IMR-90 (cell line): Measurements from ENCODE around the gene INO80. TPM values are rescaled to one million over a fixed set of nuclear protein-coding genes. Genes with fewer than 3 reads are reported as not detected.

Source experiments
- ATAC-seq: fragments of 200-7000 bp; cut with Tn5 transposase; 2 replicates; pipeline ENCODE4 v1.9.1; 2020; ENCODE audit warnings: low read depth, mild to moderate bottlenecking, moderate library complexity
- BruUV-seq: library from RNA; stranded (reverse); fragments of 400-500 nt; replicated peaks from 2 replicates; lab custom pipeline; 2021; lab: Mats Ljungman, UMichigan
- CTCF ChIA-PET: fragments of 300-600 bp; formaldehyde crosslinking; extraction: SDS; loops from one replicate; lab custom pipeline; 2021; ENCODE audit warnings: antibody characterized with exemption; lab: Yijun Ruan, JAX
- POLR2A ChIA-PET: fragments of 300-600 bp; sonication (Branson Sonifier 250); formaldehyde crosslinking; loops from one replicate; lab custom pipeline; 2022; ENCODE audit warnings: antibody characterized with exemption; ENCODE audit not compliant: unreplicated experiment; lab: Charles Lee
- DNase-seq: peaks from one replicate; pipeline ENCODE4 v3.0.0; 2013
- H2AFZ ChIP-seq: replicated peaks from 2 replicates; pipeline ENCODE3; 2013; ENCODE audit warnings: low read length, mild to moderate bottlenecking; ENCODE audit not compliant: poor library complexity
- H2AK5ac ChIP-seq: 2 replicates; pipeline ENCODE4 v1.6.1; 2013; ENCODE audit warnings: low read depth, low read length, inconsistent platforms
- H2AK9ac ChIP-seq: replicated peaks from 2 replicates; pipeline ENCODE3; 2013; ENCODE audit warnings: mild to moderate bottlenecking, low read depth, low read length, moderate library complexity; ENCODE audit not compliant: poor library complexity
- H2BK120ac ChIP-seq: 2 replicates; pipeline ENCODE4 v1.6.1; 2013; ENCODE audit warnings: low read depth, low read length, inconsistent platforms
- H2BK15ac ChIP-seq: 3 replicates; pipeline ENCODE4 v1.6.1; 2013; ENCODE audit warnings: low read depth, low read length, inconsistent platforms
- H2BK20ac ChIP-seq: 2 replicates; pipeline ENCODE4 v1.6.1; 2013; ENCODE audit warnings: low read depth, mild to moderate bottlenecking, inconsistent platforms, low read length, moderate library complexity
- H2BK5ac ChIP-seq: 2 replicates; pipeline ENCODE4 v1.6.1; 2013; ENCODE audit warnings: mild to moderate bottlenecking, low read depth, low read length, inconsistent platforms; ENCODE audit not compliant: poor library complexity, severe bottlenecking
- H3K14ac ChIP-seq: replicated peaks from 2 replicates; pipeline ENCODE4 v1.6.1; 2013; ENCODE audit warnings: low read depth, low read length, inconsistent platforms
- H3K18ac ChIP-seq: 2 replicates; pipeline ENCODE4 v1.6.1; 2013; ENCODE audit warnings: low read depth, low read length, control low read depth
- H3K23ac ChIP-seq: 2 replicates; pipeline ENCODE4 v1.6.1; 2013; ENCODE audit warnings: low read depth, low read length, inconsistent platforms
- H3K27ac ChIP-seq: 2 replicates; pipeline ENCODE4 v1.5.1; 2013; ENCODE audit warnings: mild to moderate bottlenecking, control low read depth, low read length; ENCODE audit not compliant: insufficient read depth
- H3K27me3 ChIP-seq: 2 replicates; pipeline ENCODE4 v1.6.1; 2013; ENCODE audit warnings: low read length; ENCODE audit not compliant: control insufficient read depth, insufficient read depth
- H3K36me3 ChIP-seq: 2 replicates; pipeline ENCODE4 v1.6.1; 2013; ENCODE audit warnings: low read length, mixed read lengths; ENCODE audit not compliant: control insufficient read depth, insufficient read depth
- H3K4ac ChIP-seq: 2 replicates; pipeline ENCODE4 v1.6.1; 2013; ENCODE audit warnings: low read depth, low read length, inconsistent platforms
- H3K4me1 ChIP-seq: 2 replicates; pipeline ENCODE4 v1.6.1; 2013; ENCODE audit warnings: low read length, mixed read lengths; ENCODE audit not compliant: control insufficient read depth, insufficient read depth
- H3K4me2 ChIP-seq: 2 replicates; pipeline ENCODE4 v1.6.1; 2013; ENCODE audit warnings: low read depth, mild to moderate bottlenecking, control low read depth, low read length, moderate library complexity
- H3K4me3 ChIP-seq: 2 replicates; pipeline ENCODE4 v1.5.1; 2013; ENCODE audit warnings: low read depth, mild to moderate bottlenecking, control low read depth, low read length, moderate library complexity; ENCODE audit not compliant: insufficient read depth
- H3K56ac ChIP-seq: 2 replicates; pipeline ENCODE4 v1.6.1; 2013; ENCODE audit warnings: low read length, inconsistent platforms; ENCODE audit not compliant: insufficient read depth; ENCODE audit errors: extremely low read depth
- H3K79me1 ChIP-seq, 2 experiments: 2 replicates each; pipeline ENCODE4 v1.6.1; 2013; ENCODE audit warnings: low read length in 2 of 2, inconsistent platforms in 1 of 2, low read depth in 1 of 2
- H3K9ac ChIP-seq: 2 replicates; pipeline ENCODE4 v1.6.1; 2013; ENCODE audit warnings: low read depth, low read length, control low read depth
- H3K9me1 ChIP-seq: 2 replicates; pipeline ENCODE4 v1.6.1; 2013; ENCODE audit warnings: low read length, inconsistent platforms; ENCODE audit not compliant: insufficient read depth
- H3K9me3 ChIP-seq: 2 replicates; pipeline ENCODE4 v1.6.1; 2013; ENCODE audit warnings: low read length; ENCODE audit not compliant: control insufficient read depth, insufficient read depth
- H4K20me1 ChIP-seq: 2 replicates; pipeline ENCODE4 v1.6.1; 2013; ENCODE audit warnings: low read length, inconsistent platforms; ENCODE audit not compliant: insufficient read depth
- H4K5ac ChIP-seq: 2 replicates; pipeline ENCODE4 v1.6.1; 2013; ENCODE audit warnings: mild to moderate bottlenecking, low read depth, low read length, control low read depth
- H4K8ac ChIP-seq, 2 experiments: 2 replicates each; pipeline ENCODE4 v1.6.1; 2013; ENCODE audit warnings: low read depth in 2 of 2, low read length in 2 of 2, control low read depth in 1 of 2, inconsistent platforms in 1 of 2
- H4K91ac ChIP-seq: 2 replicates; pipeline ENCODE4 v1.6.1; 2013; ENCODE audit warnings: low read depth, low read length, inconsistent platforms; ENCODE audit not compliant: insufficient read depth
- CEBPB ChIP-seq: IDR thresholded peaks from 2 replicates; pipeline ENCODE4 v1.6.1; 2012; ENCODE audit warnings: low read depth, low read length, improper control_type of control experiment
- CHD1 ChIP-seq: IDR thresholded peaks from 2 replicates; pipeline ENCODE4 v1.6.1; 2012; ENCODE audit warnings: low read depth, low read length, improper control_type of control experiment
- CTCF ChIP-seq: conservative IDR thresholded peaks from 2 replicates; pipeline ENCODE4 v1.5.1; 2012; ENCODE audit warnings: mild to moderate bottlenecking, low read depth, low read length, improper control_type of control experiment
- ELK1 ChIP-seq: fragments of 150-350 bp; IDR thresholded peaks from 2 replicates; pipeline ENCODE4 v1.6.1; 2016; ENCODE audit warnings: low read depth, mild to moderate bottlenecking, low read length, moderate library complexity, borderline replicate concordance
- POLR2A ChIP-seq: IDR thresholded peaks from 2 replicates; pipeline ENCODE4 v1.6.1; 2012; ENCODE audit warnings: mild to moderate bottlenecking, low read depth, low read length
- RCOR1 ChIP-seq: IDR thresholded peaks from 2 replicates; pipeline ENCODE4 v1.6.1; 2012; ENCODE audit warnings: mild to moderate bottlenecking, low read length, improper control_type of control experiment; ENCODE audit not compliant: insufficient replicate concordance
- SMC3 ChIP-seq: fragments of 150-350 bp; IDR thresholded peaks from 2 replicates; pipeline ENCODE4 v1.6.1; 2016; ENCODE audit warnings: low read depth, mild to moderate bottlenecking, antibody characterized with exemption, low read length, moderate library complexity
- USF2 ChIP-seq: fragments of 150-350 bp; IDR thresholded peaks from 2 replicates; pipeline ENCODE4 v1.6.1; 2017; ENCODE audit warnings: mild to moderate bottlenecking, antibody characterized with exemption, low read length, low read depth
- WGBS, 2 experiments: methylation state at CpG; one replicate each; pipeline versions ENCODE4 v1.1.5 to v1.1.7; 2013; ENCODE audit warnings: missing lambda C conversion rate in 2 of 2; ENCODE audit not compliant: insufficient read length in 1 of 2; ENCODE audit errors: extremely low coverage in 2 of 2; 5-methylcytosine and 5-hydroxymethylcytosine counted together
- dilution Hi-C: fragments of 300-500 bp; cut with HindIII; formaldehyde crosslinking; loops from one replicate; pipeline ENCODE4 v1.14.3; 2018; ENCODE audit warnings: low sequenced_read_pairs; ENCODE audit not compliant: unreplicated experiment
- in situ Hi-C: fragments of 300-500 bp; cut with MboI; formaldehyde crosslinking; loops from 3 replicates; pipeline ENCODE4 v1.14.3; 2019; ENCODE audit warnings: low sequenced_read_pairs, inconsistent platforms, mixed read lengths
- intact Hi-C: fragments of 100-400 bp; cut with micrococcal nuclease; formaldehyde crosslinking; loops from 2 replicates; pipeline ENCODE4 v1.10.0; 2022
- polyA plus RNA-seq, 3 experiments: library from polyadenylated mRNA; depleted of rRNA; stranded (reverse); fragments of >200 nt; gene quantifications; 2 replicates each; pipeline ENCODE4 v1.2.3, GENCODE V29; 2012; ENCODE audit warnings: low replicate concordance in 1 of 3
- total RNA-seq: library from RNA; depleted of rRNA; stranded (reverse); fragments of >200 nt; gene quantifications from 2 replicates; pipeline ENCODE4 v1.2.3, GENCODE V29; 2012

INO80 gene
- total and polyA plus RNA-seq, 2 of the 4 experiments (the other 2 are of a cell fraction), result 6.0 to 13.3 TPM

GRCh38 chr15:41153733-41154132 is 37.7 kb upstream of the INO80 start:
- Histone ChIP-seq H4K5ac (no peak overlapping the region), H4K91ac (no peak overlapping the region), H3K27me3 (no peaks in the 10 kb centered on the region), H3K4me1 (no peaks in the 10 kb centered on the region), H3K79me1 (no peaks in the 10 kb centered on the region), H2AFZ (no peak overlapping the region), H2AK9ac (no peak overlapping the region), H3K9me3 (no peaks in the 10 kb centered on the region), H2AK5ac (no peak overlapping the region), H3K4me2 (no peak overlapping the region), H3K27ac (no peak overlapping the region), H3K14ac (no peak overlapping the region), H2BK20ac (no peak overlapping the region), H3K4me3 (no peak overlapping the region), H3K9ac (no peak overlapping the region), H3K9me1 (no peaks in the 10 kb centered on the region; the same call in 1 of the 2 replicates), H3K36me3 (no peaks in the 10 kb centered on the region), H2BK5ac (no peak overlapping the region), H4K20me1 (no peaks in the 10 kb centered on the region), H2BK120ac (no peak overlapping the region), H3K23ac (no peak overlapping the region), H2BK15ac (no peak overlapping the region), H4K8ac (no peak overlapping the region), H3K56ac (no peak overlapping the region), H3K4ac (no peak overlapping the region), H3K18ac (no peak overlapping the region)
- ChIA-PET CTCF (interaction anchor here (0.5 kb wide), 1 partner anchor 485 kb away, joined by 5 read pairs; no protein-coding TSS in a partner anchor), POLR2A (no interaction called here)
- in situ Hi-C loops, result no loop called here
- ATAC-seq (no peak), DNase-seq (no peak)
- no TSS peak for BruUV-seq
- dilution Hi-C loops, result no loop called here
- WGBS, 2 experiments, result 80% methylated on average over 2 of the region's 5 CpGs; no CpG with 5 or more reads in 1 of the 2 experiments
- TF ChIP-seq USF2, result no peak
- TF ChIP-seq SMC3, result no peak
- no peak for TF ChIP-seq CHD1
- no peak for TF ChIP-seq CEBPB
- no peak for TF ChIP-seq ELK1
- no peak for TF ChIP-seq CTCF
- TF ChIP-seq RCOR1, result no peak
- TF ChIP-seq POLR2A, result no peak
- intact Hi-C loops, result no loop called here
